Ishikawa (cell line): ENCODE results near the gene HPS6.
A peak's percentile ranks its signal among the peaks of the same experiment; 100 is the strongest.

Experiments used
- CEBPB ChIP-seq: IDR thresholded peaks from 2 replicates; pipeline ENCODE4 v1.6.1; 2012
- CREB1 ChIP-seq: IDR thresholded peaks from 2 replicates; pipeline ENCODE4 v1.6.1; 2012; ENCODE audit warnings: low read depth
- EGR1 ChIP-seq: IDR thresholded peaks from 2 replicates; pipeline ENCODE4 v1.6.1; 2012
- EP300 ChIP-seq: IDR thresholded peaks from 2 replicates; pipeline ENCODE4 v1.6.1; 2012; ENCODE audit warnings: borderline replicate concordance
- FOXM1 ChIP-seq: IDR thresholded peaks from 2 replicates; pipeline ENCODE4 v1.6.1; 2012; ENCODE audit warnings: low read depth, borderline replicate concordance
- NFIC ChIP-seq: IDR thresholded peaks from 2 replicates; pipeline ENCODE4 v1.6.1; 2012
- RAD21 ChIP-seq: IDR thresholded peaks from 2 replicates; pipeline ENCODE4 v1.6.1; 2012; ENCODE audit warnings: low read depth
- TAF1 ChIP-seq: IDR thresholded peaks from 2 replicates; pipeline ENCODE4 v1.6.1; 2012; ENCODE audit warnings: low read depth, mild to moderate bottlenecking
- TCF12 ChIP-seq: IDR thresholded peaks from 2 replicates; pipeline ENCODE4 v1.6.1; 2012; ENCODE audit warnings: low read depth
- TEAD4 ChIP-seq: IDR thresholded peaks from 2 replicates; pipeline ENCODE4 v1.6.1; 2012
- USF1 ChIP-seq: IDR thresholded peaks from 2 replicates; pipeline ENCODE4 v1.6.1; 2012
- YY1 ChIP-seq: IDR thresholded peaks from 2 replicates; pipeline ENCODE4 v1.6.1; 2012; ENCODE audit warnings: low read depth
- ZBTB7A ChIP-seq: IDR thresholded peaks from 2 replicates; pipeline ENCODE4 v1.6.1; 2012; ENCODE audit warnings: low read depth
- TF ChIP-seq, protein P1 (sequence below): IDR thresholded peaks from 2 replicates; pipeline ENCODE4 v1.6.1; 2012
- TF ChIP-seq, protein P2 (sequence below): IDR thresholded peaks from 2 replicates; pipeline ENCODE4 v1.6.1; 2012; ENCODE audit warnings: low read depth, mild to moderate bottlenecking

Gene HPS6

GRCh38 chr10:102112210-102112817, 47.2 kb downstream of the HPS6 start:
- TF ChIP-seq TCF12, result peak; percentile 16; the same call in 1 of the 2 replicates
- no peak for TF ChIP-seq YY1

DNA sequence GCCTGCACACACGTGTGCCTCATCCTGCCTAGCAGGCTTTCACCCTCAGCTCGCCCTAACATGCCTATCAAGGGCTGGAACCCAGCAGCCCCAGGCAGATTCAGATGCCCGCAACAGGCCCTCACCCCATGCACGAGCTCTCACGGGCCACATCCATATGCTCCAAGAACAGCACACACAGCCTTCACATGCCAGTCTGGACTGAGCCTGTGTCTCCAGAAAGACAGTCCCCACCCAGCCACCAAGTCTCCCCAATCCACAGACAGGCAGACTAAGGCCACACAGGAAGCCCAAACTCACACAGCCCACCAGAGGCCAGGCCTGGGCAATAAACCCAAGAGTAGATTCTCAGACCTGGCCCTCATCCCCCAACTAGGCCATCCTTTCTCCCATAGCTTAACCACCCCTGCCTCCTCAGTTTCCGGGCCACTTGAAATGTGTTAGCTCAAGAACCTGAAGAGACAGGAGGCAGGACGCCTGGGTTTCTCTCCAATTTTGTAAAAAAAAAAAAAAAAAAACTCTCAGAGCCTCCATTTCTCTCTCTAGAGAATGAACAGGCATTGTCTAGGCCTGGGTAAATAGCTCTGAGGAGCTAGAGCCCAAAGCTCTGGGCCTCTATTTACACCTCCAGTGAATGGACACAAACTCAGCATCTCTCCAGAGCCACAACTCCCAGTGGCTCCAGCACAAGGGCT, 48.3 kb downstream of the HPS6 start:
- no peak for TF ChIP-seq CREB1
- no peak for TF ChIP-seq USF1
- no peak for TF ChIP-seq TEAD4
- TF ChIP-seq ZBTB7A, result no peak
- no peak for TF ChIP-seq CEBPB
- TF ChIP-seq EP300, result no peak
- TF ChIP-seq, protein P1, sequence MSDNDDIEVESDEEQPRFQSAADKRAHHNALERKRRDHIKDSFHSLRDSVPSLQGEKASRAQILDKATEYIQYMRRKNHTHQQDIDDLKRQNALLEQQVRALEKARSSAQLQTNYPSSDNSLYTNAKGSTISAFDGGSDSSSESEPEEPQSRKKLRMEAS, result no peak
- TF ChIP-seq, protein P2, sequence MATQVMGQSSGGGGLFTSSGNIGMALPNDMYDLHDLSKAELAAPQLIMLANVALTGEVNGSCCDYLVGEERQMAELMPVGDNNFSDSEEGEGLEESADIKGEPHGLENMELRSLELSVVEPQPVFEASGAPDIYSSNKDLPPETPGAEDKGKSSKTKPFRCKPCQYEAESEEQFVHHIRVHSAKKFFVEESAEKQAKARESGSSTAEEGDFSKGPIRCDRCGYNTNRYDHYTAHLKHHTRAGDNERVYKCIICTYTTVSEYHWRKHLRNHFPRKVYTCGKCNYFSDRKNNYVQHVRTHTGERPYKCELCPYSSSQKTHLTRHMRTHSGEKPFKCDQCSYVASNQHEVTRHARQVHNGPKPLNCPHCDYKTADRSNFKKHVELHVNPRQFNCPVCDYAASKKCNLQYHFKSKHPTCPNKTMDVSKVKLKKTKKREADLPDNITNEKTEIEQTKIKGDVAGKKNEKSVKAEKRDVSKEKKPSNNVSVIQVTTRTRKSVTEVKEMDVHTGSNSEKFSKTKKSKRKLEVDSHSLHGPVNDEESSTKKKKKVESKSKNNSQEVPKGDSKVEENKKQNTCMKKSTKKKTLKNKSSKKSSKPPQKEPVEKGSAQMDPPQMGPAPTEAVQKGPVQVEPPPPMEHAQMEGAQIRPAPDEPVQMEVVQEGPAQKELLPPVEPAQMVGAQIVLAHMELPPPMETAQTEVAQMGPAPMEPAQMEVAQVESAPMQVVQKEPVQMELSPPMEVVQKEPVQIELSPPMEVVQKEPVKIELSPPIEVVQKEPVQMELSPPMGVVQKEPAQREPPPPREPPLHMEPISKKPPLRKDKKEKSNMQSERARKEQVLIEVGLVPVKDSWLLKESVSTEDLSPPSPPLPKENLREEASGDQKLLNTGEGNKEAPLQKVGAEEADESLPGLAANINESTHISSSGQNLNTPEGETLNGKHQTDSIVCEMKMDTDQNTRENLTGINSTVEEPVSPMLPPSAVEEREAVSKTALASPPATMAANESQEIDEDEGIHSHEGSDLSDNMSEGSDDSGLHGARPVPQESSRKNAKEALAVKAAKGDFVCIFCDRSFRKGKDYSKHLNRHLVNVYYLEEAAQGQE, result no peak
- no peak for TF ChIP-seq FOXM1
- TF ChIP-seq RAD21, result no peak
- no peak for TF ChIP-seq YY1
- no peak for TF ChIP-seq EGR1
- TF ChIP-seq NFIC, result no peak
- no peak for TF ChIP-seq TCF12
- TF ChIP-seq TAF1, result no peak

- TF ChIP-seq, protein P1, result no peak
- no peak for TF ChIP-seq NFIC
- no peak for TF ChIP-seq USF1
- TF ChIP-seq ZBTB7A, result peak; percentile 49; the same call in 1 of the 2 replicates
- TF ChIP-seq CREB1, result no peak
- no peak for TF ChIP-seq EP300
- no peak for TF ChIP-seq CEBPB
- TF ChIP-seq YY1, result peak; percentile 5; the same call in 1 of the 2 replicates
- no peak; the same call in 1 of the 2 replicates for TF ChIP-seq TAF1
Observed at GRCh38 chr10:102113956-102114857, 49.1 kb downstream of the HPS6 start.

DNA sequence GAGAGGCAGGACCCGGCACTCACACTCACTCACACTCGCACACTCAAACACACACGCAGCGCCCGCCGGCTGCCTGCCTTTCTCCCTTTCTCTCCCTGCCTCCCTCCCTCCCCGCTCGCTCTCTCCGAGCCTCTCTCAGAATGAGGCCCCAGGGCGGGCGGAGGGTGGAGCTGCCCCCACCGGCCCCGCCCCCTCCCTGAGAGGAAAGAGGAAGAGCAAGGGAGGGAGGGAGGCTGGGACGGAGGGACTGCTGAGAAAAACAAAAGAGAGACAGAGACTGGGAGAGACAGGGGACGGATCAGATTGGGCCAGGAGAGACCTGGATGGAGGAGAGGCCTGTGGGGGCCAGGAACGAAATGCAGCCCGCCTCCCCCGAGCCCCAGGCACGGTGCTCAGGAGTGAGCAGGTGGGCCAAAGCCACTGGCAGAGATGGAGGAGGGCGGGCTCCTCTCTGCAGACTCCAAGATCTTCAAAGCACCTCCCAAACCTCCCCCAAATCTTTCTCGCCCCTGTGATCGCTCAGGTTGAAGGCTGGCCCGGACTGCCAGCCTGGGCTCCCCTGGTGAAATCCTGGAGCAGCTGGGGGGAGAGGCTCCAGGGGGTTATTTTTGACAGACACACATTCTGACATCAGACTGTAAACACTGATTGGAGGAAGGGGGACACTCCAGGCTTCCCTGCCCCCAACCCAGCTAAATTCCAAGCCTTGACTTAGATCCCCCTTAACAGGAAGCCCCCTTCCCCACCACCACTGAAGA, 49.9 kb downstream of the HPS6 start:
- TF ChIP-seq TAF1, result peak; percentile 75
- TF ChIP-seq CEBPB, result no peak

DNA sequence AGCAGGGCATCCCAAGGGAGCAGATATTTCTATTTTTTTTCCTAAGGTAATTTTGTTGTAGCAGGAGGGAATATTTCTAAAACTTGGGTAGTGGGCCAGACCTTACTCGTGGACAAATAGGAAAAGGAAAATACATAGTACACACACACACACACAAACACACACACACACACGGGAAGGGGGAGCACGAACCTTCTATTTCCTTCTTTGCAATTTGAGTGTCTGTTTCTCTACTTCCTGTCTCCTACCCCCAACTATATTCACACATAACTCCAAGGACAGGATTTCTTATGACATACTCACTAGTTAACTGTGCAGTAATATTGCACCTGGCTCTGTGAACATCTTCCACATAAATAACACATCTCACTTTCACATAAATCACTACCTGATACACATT, 50.6 kb downstream of the HPS6 start:
- no peak for TF ChIP-seq EGR1
- no peak for TF ChIP-seq TAF1
- TF ChIP-seq FOXM1, result no peak
- TF ChIP-seq TCF12, result no peak
- TF ChIP-seq CREB1, result no peak
- TF ChIP-seq, protein P1, result no peak

- TF ChIP-seq YY1, result no peak
- TF ChIP-seq USF1, result no peak
- TF ChIP-seq FOXM1, result no peak
- TF ChIP-seq, protein P1, result no peak
- TF ChIP-seq ZBTB7A, result no peak
- no peak for TF ChIP-seq RAD21
- no peak for TF ChIP-seq TEAD4
- no peak for TF ChIP-seq EP300
- TF ChIP-seq NFIC, result no peak
- no peak for TF ChIP-seq CREB1
- TF ChIP-seq EGR1, result no peak
- TF ChIP-seq CEBPB, result no peak
- no peak for TF ChIP-seq TAF1
- no peak for TF ChIP-seq TCF12
Observed at GRCh38 chr10:102116656-102117055, 51.5 kb downstream of the HPS6 start.
